Amniotic epithelial cell (primary cell): Measurements from ENCODE around the gene SLC22A12.
A peak's percentile ranks its signal among the peaks of the same experiment; 100 is the strongest.
"Not testable (repeated sequence)": the region's sequence is repeated elsewhere in the genome, so short reads cannot be mapped to it uniquely, and the experiment has no call there.

Experiments used
- DNase-seq: peaks from one replicate; pipeline ENCODE4 v3.0.0-alpha.2; 2010; ENCODE audit warnings: low read depth

The SLC22A12 gene

DNA sequence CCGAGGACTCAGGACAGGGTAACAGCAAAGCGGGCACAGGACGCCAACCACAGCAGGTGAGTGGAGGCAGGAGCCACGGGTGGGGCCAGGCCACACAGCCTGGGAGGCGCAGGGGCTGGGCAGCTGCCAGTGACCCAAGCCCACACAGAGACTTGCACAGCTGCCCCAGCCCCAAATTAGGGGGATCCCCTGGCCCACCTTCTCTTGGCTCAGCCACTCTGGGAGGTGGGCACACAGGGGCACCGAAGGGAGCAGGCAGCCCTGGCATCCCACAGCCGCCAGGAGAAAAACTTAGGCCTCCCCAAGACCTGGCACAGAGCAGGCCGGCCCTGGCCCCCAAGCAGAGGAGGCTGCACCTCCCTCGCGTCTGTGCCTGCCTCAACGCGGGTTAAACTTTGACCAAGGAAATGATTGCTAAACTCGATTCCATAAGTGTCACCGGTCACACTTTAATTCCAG, at the start of gene SLC22A12:
Gene SLC22A12, plus strand, starts transcription at position 458 of the 459 bp plus-strand sequence. CDS start 337 bp downstream, outside the sequence.
- DNase-seq: no peak

GRCh38 chr11:64542172-64543125, 48.6 kb upstream of the SLC22A12 start:
- DNase-seq: no peak

DNA sequence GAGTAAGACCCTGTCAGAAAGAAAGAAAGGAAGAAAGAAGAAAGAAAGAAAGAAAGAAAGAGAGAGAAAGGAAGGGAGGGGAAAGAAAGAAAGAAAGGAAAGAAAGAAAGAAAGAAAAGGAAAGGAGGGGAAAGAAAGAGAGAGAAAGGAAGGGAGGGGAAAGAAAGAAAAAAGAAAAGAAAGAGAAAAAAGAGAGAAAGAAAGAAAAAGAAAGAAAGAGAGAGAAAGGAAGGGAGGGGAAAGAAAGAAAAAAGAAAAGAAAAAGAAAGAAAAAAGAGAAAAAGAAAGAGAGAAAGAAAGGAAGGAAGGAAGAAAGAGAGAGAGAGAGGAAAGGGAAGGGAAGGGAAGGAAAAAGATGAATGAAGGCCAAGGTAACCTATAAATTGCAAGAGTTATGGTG, 47.2 kb upstream of the SLC22A12 start:
- no peak for DNase-seq

DNA sequence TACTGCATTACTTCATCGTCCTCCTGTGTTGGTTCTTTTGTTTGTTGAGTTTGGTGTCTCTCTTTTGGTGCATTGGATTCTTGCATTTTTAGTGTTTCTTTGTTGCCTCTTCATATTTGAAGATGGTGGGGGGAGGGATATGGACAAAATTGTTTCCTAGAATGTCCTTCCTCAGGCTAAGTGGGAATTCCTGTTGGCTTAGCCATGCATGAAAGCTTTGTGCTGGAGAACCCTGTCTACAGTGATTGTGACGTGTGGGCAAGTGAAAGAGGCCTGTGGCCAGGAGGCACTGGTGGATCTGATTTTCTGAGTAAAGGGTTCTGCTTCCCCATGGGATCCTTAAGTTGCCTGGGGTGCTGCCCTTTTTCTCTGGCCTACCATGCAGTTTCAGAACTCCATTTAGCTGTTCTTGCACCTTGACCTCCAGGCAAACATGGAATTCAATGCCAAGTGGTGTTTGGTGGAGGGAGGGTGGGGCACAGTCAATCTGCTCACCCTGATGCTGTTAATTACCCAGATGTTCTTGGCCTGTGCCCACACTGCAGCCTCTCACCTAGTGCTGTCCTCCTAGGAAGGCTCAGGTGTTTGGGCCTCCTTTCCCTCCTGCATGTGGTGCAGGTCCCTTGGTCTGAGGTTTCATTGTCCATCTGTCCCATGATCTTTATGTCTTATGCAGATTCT, 46.3 kb upstream of the SLC22A12 start:
- DNase-seq: no peak

DNA sequence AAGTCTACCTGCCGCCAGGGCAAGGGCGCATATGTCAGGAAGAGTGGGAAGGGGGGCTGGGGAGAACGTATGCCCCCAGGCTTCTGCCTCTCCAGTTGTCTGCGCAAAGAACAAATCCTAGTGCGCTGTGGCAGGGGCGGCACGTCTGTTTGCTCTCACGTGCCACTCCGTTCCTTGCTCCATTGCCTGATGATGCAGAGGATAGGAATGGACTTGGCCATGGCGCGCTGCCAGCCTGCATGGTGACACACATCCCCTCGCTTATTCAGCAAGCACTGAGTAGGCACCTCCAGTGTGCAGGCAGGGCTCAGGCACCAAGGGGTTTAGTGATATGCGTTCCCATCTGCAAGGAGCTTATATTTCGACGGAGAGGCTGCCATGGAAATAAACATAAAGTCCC, 45.4 kb upstream of the SLC22A12 start:
- DNase-seq: peak; percentile 71

DNA sequence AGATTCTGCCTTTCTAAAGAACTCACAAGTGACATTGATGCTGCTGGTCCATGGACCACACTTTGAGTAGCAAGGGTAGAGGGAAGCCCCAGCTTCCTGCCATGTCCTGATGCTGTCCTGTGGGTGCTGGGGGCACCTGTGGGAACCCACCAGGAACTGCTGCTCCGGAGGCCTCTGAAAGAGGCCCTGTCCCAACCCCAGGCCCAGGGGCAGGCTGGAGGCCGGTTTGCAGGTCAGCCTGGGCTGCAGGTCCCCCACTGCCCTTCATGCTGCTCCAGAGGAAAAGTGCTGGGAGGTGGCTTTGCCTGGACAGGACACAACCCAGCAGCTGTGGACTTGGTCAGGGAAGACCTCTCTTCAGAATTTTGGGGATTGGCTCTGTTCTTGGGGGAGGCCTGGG, 44.8 kb upstream of the SLC22A12 start:
- DNase-seq: no peak

DNA sequence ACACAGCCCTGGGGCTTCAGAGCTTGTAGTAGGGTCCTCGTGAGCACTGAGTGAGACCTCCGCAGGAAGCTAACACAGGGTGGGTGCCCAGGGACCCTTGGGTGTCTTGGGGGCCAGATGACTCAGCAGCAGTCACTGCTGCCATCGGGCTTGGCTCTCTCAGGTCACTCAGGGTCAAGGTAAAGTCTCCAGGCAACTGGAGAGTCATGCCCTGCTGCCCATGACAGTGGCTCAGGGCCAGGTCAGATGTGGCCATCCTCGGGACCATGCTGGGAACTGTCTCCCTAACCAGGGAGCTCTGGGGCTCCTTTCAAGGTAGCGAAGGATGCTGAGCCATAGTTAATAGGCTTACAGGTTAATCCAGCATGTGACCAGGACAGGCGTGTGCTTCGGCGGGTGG, 44.4 kb upstream of the SLC22A12 start:
- DNase-seq: no peak

- no peak for DNase-seq
These were observed 41.1 kb upstream of the SLC22A12 start for GRCh38 chr11:64549969-64550368.

DNA sequence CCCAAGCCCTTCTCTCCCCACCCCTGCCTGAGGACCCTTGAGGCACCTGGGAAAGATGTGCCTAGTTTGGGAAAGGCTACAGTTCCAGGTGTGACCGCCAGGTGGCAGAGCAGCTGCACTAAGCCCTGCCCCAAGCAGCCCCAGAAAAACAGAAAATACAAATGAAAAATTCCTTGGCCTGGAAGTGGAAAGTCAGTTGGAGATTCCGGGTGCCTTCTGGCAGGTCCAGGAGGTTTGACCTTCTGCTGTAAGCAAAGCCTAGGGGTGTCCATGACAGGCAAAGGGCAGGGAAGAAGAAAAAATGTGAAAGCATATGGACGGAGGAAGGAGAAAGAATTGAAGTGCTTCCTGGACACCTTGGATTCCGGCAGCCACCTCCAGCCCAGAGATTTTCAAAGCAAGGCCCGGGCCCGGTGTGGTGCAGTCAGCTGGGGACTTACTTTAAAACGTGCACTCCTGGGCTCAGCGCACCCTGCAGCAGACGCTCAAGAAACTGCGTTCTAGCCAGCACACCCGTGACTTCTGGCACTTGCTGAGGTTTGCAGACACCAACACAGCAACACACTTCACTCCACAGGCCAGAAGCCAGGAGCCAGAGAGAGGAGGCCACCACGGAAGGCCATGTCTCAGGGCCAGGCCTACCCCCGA, 37.3 kb upstream of the SLC22A12 start:
- DNase-seq: peak; percentile 32

DNA sequence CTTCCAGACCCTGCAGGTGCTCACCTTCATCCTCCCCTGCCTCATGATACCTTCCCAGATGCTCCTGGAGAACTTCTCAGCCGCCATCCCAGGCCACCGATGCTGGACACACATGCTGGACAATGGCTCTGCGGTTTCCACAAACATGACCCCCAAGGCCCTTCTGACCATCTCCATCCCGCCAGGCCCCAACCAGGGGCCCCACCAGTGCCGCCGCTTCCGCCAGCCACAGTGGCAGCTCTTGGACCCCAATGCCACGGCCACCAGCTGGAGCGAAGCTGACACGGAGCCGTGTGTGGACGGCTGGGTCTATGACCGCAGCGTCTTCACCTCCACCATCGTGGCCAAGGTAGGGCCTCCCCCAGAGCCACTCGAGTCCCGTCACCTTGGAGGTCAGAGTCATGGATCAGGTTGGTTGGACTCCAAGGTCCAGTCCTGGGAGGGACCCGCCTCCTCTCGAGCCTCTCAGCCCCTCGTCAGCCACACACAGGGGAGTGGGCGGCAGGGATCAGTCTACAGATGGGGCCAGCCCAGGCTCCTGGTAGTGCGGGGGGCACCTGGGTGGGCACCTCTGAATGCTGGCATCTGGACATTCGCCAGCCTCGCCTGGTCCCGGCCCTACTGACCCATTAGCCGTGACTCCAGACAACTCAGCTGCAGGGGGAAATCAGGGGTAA, 34.8 kb upstream of the SLC22A12 start:
- no peak for DNase-seq

DNA sequence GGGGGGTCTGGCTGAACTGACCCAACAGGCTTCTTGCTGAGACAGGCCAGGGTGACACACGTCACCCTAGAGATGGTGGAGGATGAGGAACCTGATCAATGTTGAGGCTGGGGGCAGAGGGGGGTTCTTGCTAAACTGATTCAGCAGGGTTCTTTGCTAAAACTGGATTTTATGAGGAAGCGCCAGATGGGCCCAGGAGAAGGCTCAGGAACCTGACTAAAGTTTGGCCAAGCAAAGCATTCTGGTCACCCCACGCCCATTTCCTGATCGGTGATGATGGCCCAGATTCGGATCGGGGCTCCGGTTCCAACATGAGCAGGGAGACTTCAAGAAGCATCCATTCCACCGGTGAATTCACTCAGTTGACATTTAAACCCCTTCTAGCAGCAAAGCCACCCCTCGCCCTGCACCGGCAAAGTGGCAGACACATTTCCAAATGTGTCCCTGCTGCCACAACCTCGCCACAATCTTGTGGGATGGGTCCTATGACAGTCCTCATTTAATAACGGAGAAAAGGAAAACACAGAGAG, 34.2 kb upstream of the SLC22A12 start:
- DNase-seq: no peak

- no peak for DNase-seq
These were observed 32.8 kb upstream of the SLC22A12 start for GRCh38 chr11:64558065-64558745.

- DNase-seq: no peak
These were observed 32.2 kb upstream of the SLC22A12 start for GRCh38 chr11:64558869-64559268.

DNA sequence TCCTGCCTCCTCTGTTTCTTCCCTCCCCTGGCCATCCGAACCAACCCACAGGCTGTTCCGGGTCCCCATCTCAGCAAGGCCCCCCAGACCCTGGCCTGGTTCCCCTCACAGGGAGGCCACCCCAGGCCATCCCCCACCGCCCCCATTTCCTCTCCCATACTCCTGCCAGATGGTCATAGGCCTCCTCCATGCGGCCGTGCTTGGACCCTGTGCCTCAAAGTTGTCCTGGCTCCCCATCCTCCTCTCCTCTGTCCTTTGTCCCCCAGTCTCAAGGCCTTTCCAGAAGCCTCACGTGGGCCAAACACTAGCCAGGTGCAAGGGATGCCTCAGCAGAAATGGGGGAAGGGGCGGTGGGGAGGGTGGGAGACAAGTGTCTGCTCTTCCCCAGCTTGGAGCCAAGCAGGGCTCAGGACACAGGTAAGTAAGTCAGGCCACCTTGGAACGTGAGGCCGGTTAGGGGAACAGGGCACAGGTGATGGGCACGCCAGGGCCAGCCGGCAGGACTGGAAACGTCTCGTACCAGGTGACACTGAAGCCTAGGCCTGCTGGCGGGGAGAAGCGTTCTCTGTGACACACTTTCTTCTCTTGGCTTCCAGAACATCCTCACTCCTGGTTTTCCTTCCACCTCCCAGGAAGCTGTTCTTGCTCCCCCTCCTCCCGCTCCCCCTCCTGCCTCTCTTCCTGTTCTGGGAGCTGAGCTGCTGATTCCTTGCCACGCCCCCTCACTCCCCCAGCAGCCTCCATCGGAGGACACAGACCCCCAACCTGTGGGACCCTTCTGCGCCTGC, 31.5 kb upstream of the SLC22A12 start:
- DNase-seq: no peak

DNA sequence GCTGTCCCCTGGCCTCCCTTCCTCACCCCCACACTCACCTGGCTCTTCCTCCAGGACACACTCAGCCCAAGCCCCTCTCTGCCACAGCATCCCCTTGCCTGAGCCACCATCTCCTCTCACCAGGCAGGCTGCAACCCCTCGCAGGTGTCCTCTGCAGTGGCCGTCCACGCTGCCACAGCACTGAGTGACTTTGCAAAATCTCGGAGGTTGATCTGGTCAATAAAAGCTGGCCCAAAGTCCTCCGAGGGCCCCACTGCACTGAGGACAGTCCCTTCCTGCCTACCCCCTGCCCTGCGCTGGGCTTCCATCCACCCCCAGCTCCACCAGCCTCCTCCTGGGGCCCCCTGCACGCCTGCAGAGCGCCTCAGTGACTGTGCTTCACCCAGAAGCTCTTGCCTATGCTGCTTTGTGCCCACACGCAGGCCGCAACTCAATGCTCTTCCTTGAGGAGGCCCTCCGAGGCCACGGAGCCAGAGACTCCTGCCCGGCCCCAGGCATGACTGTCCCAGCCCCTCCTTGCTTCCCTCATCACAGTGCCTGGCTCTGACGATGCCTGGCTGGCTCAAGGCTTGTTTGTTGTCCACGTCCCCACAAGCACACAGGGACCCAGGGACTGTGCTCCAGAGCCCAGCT, 30.8 kb upstream of the SLC22A12 start:
- DNase-seq: no peak

- DNase-seq: no peak
These were observed 30.1 kb upstream of the SLC22A12 start for GRCh38 chr11:64560941-64561340.

- DNase-seq: not testable (repeated sequence)
These were observed 29.6 kb upstream of the SLC22A12 start for GRCh38 chr11:64561429-64561828.

DNA sequence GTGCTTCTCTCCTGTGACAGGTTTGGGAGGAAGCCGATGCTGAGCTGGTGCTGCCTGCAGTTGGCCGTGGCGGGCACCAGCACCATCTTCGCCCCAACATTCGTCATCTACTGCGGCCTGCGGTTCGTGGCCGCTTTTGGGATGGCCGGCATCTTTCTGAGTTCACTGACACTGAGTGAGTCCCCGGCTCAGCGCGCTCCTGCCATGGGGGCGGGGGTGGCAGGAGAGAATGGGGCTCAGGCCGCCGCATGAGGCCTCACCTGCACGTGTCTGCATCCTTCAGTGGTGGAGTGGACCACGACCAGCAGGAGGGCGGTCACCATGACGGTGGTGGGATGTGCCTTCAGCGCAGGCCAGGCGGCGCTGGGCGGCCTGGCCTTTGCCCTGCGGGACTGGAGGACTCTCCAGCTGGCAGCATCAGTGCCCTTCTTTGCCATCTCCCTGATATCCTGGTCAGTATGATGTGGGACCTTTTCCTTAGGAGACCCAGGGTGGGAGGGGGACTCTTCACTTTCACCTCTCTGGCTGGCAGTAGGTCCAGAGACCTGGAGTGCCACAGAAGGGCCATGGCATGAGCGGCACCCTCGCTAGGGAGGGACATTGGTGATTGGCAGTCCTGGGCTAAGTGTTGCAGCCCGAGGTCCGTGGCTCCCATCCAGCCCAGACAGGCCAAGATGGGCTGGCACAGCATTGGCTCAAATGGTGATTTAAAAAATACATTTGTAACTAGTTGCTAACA, 28.9 kb upstream of the SLC22A12 start:
- no peak for DNase-seq

DNA sequence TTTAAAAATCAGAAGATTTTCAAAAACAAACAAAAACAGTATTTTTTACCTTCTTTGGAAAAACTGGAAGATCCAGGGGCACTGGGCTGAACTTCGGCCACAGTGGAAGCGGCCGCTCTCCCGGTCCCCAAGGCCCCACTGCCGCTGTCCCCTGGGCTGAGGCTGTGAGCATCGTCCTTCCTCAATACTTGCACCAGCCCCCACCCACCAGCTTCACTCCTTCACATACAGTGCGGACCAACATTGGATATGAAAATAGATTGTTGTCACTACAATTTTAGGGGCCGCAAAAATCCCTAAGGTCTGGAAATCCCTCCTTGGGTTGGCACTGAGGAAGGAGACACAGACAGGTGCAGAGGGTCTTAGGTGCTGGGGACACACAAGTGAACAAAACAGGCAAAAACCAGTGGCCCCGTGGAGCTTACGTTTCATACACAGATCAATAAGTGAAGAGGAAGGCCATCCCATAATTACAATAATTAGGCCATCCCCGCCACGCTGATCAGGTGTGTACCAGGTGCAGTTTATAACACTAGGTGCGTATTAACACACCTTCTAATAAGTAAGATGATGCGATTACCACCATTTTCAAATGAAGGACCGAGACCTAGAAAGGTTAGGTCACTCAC, 28.2 kb upstream of the SLC22A12 start:
- DNase-seq: no peak
